ENCODE data around the gene ETS1. TPM values are rescaled to one million over a fixed set of nuclear protein-coding genes. Genes with fewer than 3 reads are reported as not detected.

The ETS1 gene
- total and polyA plus RNA-seq, 11 donors = 18.4 to 101 (median 45.3) TPM

DNA sequence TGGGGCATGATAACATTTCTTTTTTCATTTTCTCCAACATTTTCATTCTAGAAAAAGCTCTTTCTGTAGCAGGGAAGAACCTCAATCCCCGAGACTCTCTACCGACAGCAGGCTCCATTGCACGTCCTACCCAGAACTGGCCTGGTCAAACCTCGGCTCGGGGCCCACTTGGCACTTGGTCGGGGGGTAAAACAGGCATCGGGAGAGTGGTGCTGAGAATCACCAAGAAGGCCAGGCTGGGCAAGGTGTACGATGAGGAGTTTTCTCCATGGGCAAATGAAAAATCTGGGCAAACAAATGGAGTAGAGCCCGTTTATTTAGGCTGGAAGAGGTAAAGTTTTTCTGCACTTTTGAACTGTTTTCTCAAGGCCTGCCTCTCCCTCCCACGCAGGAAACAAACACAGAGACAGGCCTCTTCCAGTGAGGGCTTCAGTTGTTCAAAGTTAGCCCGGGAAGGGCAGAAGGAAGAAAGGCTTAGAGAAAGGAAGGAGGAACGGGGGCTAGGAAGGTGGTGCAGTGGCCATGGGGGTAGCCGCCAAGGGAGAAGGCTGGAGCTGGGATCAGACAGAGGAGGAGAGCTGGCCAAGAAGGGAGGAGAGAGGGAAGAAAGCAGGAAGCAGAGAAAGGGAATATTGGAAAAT lies 87.6 kb downstream of the ETS1 start:
- H3K27ac ChIP-seq = peak overlapping the region in 11 of 12 donors; percentile 26 to 96 (median 80)
- peaks cover 55 to 100% (median 100%) of the 10 kb centered on the region in 12 donors for H3K4me1 ChIP-seq
- WGBS, 4 donors = 33 to 55% (median 41%) methylated on average over 13 of the region's 13 CpGs
- no peaks in the 10 kb centered on the region for H3K27me3 ChIP-seq
- no peak for DNase-seq
- H3K36me3 ChIP-seq = no peaks in the 10 kb centered on the region
- TF ChIP-seq CTCF (IDR thresholded peaks at IDR 0.05) (no peak), POLR2A (IDR thresholded peaks at IDR 0.05) (no peak)
- intact Hi-C loops (cut with DNase I) = loop anchor here in 3 of 10 donors (5.0 to 10.0 kb wide), 2 partner anchors 32 to 205 kb away; no protein-coding TSS in a partner anchor
- no peaks in the 10 kb centered on the region for H3K9me3 ChIP-seq
- ATAC-seq = no peak
- peak overlapping the region in 4 of 12 donors; percentile 2 to 14 (median 12) for H3K4me3 ChIP-seq

DNA sequence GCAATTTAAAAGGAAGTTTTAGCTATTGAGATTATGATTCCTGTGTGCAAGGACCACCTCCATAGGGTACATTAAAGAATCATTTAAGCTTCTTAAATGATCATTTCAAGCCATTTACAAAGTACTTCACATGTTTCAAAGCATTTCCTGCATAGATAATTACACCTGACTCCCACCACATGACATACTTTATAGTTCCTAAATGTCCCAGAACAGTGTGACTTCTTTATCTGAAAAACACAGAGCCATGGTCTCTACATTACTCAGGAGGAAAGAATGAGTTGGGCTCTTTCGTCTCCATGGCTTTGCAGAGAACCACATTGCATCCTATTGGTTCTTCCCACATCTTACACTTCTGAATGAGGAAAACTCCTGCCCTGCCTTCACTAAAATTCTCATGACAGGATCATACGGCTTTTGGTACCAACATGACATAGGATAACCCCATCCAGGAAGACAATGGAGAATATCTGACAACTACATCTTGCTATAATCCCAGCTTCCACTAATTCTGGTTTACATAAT lies 88.6 kb downstream of the ETS1 start:
- Histone ChIP-seq H3K27ac (peak overlapping the region in 10 of 12 donors; percentile 58 to 96 (median 83)), H3K9me3 (no peaks in the 10 kb centered on the region), H3K36me3 (no peaks in the 10 kb centered on the region), H3K4me1 (peaks cover 52 to 100% (median 99%) of the 10 kb centered on the region in 12 donors), H3K4me3 (no peak overlapping the region), H3K27me3 (no peaks in the 10 kb centered on the region)
- no peak for DNase-seq
- intact Hi-C loops (cut with DNase I) = no loop called here
- TF ChIP-seq POLR2A (IDR thresholded peaks at IDR 0.05) = no peak
- no peak for TF ChIP-seq CTCF (IDR thresholded peaks at IDR 0.05)
- no peak for ATAC-seq
- 26 to 34% (median 29%) methylated on average over 2 of the region's 2 CpGs for WGBS, 4 donors

DNA sequence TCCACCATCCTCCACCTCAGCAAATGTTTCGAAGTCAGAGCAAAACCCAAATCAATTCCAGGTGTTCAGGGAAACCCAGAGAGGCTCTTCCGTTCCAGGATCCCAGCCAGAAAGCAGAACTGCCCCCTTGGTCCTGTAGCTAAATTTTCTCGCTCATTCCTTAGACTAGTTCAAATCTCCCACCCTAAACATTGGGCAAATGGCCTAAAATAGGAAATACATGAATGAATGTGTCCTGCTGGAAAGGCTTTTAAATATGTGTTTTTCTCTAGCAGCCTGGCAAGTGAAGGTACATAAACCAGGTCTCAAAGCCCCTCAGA lies 89.6 kb downstream of the ETS1 start:
- peak overlapping the region in 10 of 12 donors; percentile 3 to 37 (median 28) for H3K4me3 ChIP-seq
- WGBS, 4 donors = 8 to 18% (median 12%) methylated on average over 3 of the region's 3 CpGs
- ATAC-seq = no peak

More for the DNA sequence above, 89.6 kb downstream of the ETS1 start:
- peak overlapping the region; percentile 51 to 96 (median 80) for H3K27ac ChIP-seq
- no peak for DNase-seq
- no peaks in the 10 kb centered on the region for H3K27me3 ChIP-seq
- H3K36me3 ChIP-seq = no peaks in the 10 kb centered on the region
- TF ChIP-seq POLR2A (IDR thresholded peaks at IDR 0.05) (no peak), CTCF (IDR thresholded peaks at IDR 0.05) (no peak)
- peaks cover 51 to 100% (median 99%) of the 10 kb centered on the region in 12 donors for H3K4me1 ChIP-seq
- no peaks in the 10 kb centered on the region for H3K9me3 ChIP-seq
- intact Hi-C loops (cut with DNase I) = no loop called here

Measured in heart left ventricle (tissue), 16 donors.